K562 (cell line): ENCODE data around the gene TRMT112. TPM values are rescaled to one million over a fixed set of nuclear protein-coding genes. Genes with fewer than 3 reads are reported as not detected.
A peak's percentile ranks its signal among the peaks of the same experiment; 100 is the strongest.

Source experiments
- BACH1 ChIP-seq: fragments of 200-800 bp; sonication (Bioruptor generic); IDR thresholded peaks from 2 replicates; pipeline ENCODE4 v1.6.1; 2016; ENCODE audit warnings: missing genetic modification characterization, missing compliant biosample characterization
- FOS ChIP-seq: IDR thresholded peaks from 3 replicates; pipeline ENCODE4 v1.6.1; 2011; ENCODE audit not compliant: insufficient read length; ENCODE audit errors: extremely low read depth
- FOXA3 ChIP-seq, 2 experiments: fragments of 450-650 bp in 1 of 2; sonication (generic) in 1 of 2; formaldehyde crosslinking; IDR thresholded peaks in 1 of 2; conservative IDR thresholded peaks in 1 of 2; 2 replicates each; pipeline versions ENCODE4 v1.4.0 to v1.8.0; 2020 to 2022; ENCODE audit warnings: mild to moderate bottlenecking in 2 of 2, missing genetic modification reagents in 1 of 2
- HES1 ChIP-seq: fragments of 450-650 bp; IDR thresholded peaks from 2 replicates; pipeline ENCODE4 v1.6.1; 2016; ENCODE audit warnings: low read depth, mild to moderate bottlenecking, moderate library complexity
- JUND ChIP-seq, 2 experiments: IDR thresholded peaks; 2 replicates in 1 of 2; 3 replicates in 1 of 2; pipeline ENCODE4 v1.6.1; 2011; ENCODE audit warnings: borderline replicate concordance in 2 of 2, low read depth in 2 of 2, low read length in 2 of 2, improper control_type of control experiment in 1 of 2, missing biosample characterization in 1 of 2, missing genetic modification characterization in 1 of 2, missing genetic modification reagents in 1 of 2
- L3MBTL2 ChIP-seq: fragments of 450-650 bp; IDR thresholded peaks from 2 replicates; pipeline ENCODE4 v1.6.1; 2016; ENCODE audit warnings: mild to moderate bottlenecking, moderate library complexity
- MYC ChIP-seq, 2 experiments: fragments of 250-450 bp in 1 of 2; sonication (Bioruptor Pico) in 1 of 2; IDR thresholded peaks; 2 replicates each; pipeline versions ENCODE4 v1.5.1 to v1.6.1; 2012 to 2021; ENCODE audit warnings: low read depth in 2 of 2, borderline replicate concordance in 1 of 2, improper control_type of control experiment in 1 of 2, low read length in 1 of 2, mild to moderate bottlenecking in 1 of 2, moderate library complexity in 1 of 2
- NBN ChIP-seq: fragments of 450-650 bp; IDR thresholded peaks from 2 replicates; pipeline ENCODE4 v1.6.1; 2016; ENCODE audit warnings: low read depth, mild to moderate bottlenecking
- PHF21A ChIP-seq: fragments of 450-650 bp; IDR thresholded peaks from 2 replicates; pipeline ENCODE4 v1.6.1; 2017; ENCODE audit warnings: low read depth, borderline replicate concordance
- TFE3 ChIP-seq: fragments of 450-650 bp; formaldehyde crosslinking; IDR thresholded peaks from 2 replicates; pipeline ENCODE4 v1.4.0; 2020; ENCODE audit warnings: mild to moderate bottlenecking, mixed read lengths
- USF1 ChIP-seq: sonication (generic); formaldehyde crosslinking; IDR thresholded peaks from 2 replicates; pipeline ENCODE4 v1.9.0; 2022; ENCODE audit warnings: mild to moderate bottlenecking, missing genetic modification reagents
- ZBTB11 ChIP-seq, 3 experiments: fragments of 200-800 bp in 1 of 3; fragments of 250-450 bp in 1 of 3; fragments of 450-650 bp in 1 of 3; sonication (Bioruptor Pico) in 1 of 3; sonication (Bioruptor generic) in 1 of 3; formaldehyde crosslinking in 1 of 3; IDR thresholded peaks; 2 replicates each; pipeline versions ENCODE4 v1.6.1 to v1.8.0; 2016 to 2022; ENCODE audit warnings: mild to moderate bottlenecking in 2 of 3, missing genetic modification characterization in 2 of 3, missing compliant biosample characterization in 1 of 3, moderate library complexity in 1 of 3
- ZEB2 ChIP-seq: fragments of 450-650 bp; IDR thresholded peaks from 2 replicates; pipeline ENCODE4 v1.6.1; 2016
- ZNF23 ChIP-seq: fragments of 250-450 bp; sonication (Bioruptor Pico); IDR thresholded peaks from 2 replicates; pipeline ENCODE4 v1.4.0; 2020; ENCODE audit warnings: mild to moderate bottlenecking
- polyA plus RNA-seq, 8 experiments: library from polyadenylated mRNA; depleted of rRNA in 4 of 8; stranded (reverse) in 5 of 8; unstranded in 3 of 8; fragments of >200 nt; fragmentation: Nextera tagmentation in 2 of 8; fragmentation: Illumina TruSeq in 1 of 8; extraction: Ambion mirVana in 2 of 8; extraction: Trizol in 1 of 8; gene quantifications; 2 replicates each; pipeline versions ENCODE4 v1.2.1 to v1.2.3, GENCODE V29; 2011 to 2014; ENCODE audit warnings: inconsistent platforms in 1 of 8, missing spikeins in 1 of 8
- total RNA-seq, 7 experiments: library from RNA; depleted of rRNA in 6 of 7; stranded (reverse); fragments of >200 nt in 6 of 7; fragmentation: Illumina TruSeq in 2 of 7; extraction: Trizol in 2 of 7; gene quantifications; 2 replicates each; pipeline versions ENCODE4 v1.2.1 to v1.2.3, GENCODE V29; 2011 to 2021; ENCODE audit warnings: low replicate concordance in 1 of 7

Gene TRMT112
- total and polyA plus RNA-seq, 9 of the 15 experiments (the other 6 are each of a cell fraction or from before 2014, with no cell fraction given), result 162 to 444 (median 300) TPM

- TF ChIP-seq MYC (IDR thresholded peaks at IDR 0.05; ENCODE audit: low read depth, low read length) (peak; percentile 78), MYC (CRISPR knock-in tag; IDR thresholded peaks at IDR 0.05; ENCODE audit: borderline replicate concordance, low read depth) (no peak), NBN (peak; percentile 93), L3MBTL2 (peak; percentile 67; the same call in 1 of the 2 replicates), ZBTB11 (CRISPR knock-in tag; IDR thresholded peaks at IDR 0.05) (peak in 1 of 3 experiments; percentile 83; a peak in 2 of 6 replicates), USF1 (CRISPR knock-in tag) (peak; percentile 78), TFE3 (CRISPR knock-in tag) (no peak), PHF21A (no peak), HES1 (peak; percentile 84), ZEB2 (peak; percentile 98), FOS (peak; percentile 69), ZNF23 (CRISPR knock-in tag) (no peak; the same call in 1 of the 2 replicates), BACH1 (tag) (peak; percentile 88), FOXA3 (CRISPR knock-in tag; conservative IDR thresholded peaks at IDR 0.05 in 1 of 2, IDR thresholded peaks at IDR 0.05 in 1 of 2) (no peak), JUND (IDR thresholded peaks at IDR 0.05; ENCODE audit: borderline replicate concordance, low read depth, low read length) (peak; percentile 99), JUND (tag; IDR thresholded peaks at IDR 0.05; ENCODE audit: borderline replicate concordance, low read depth, low read length) (peak; percentile 98; the same call in 2 of the 3 replicates)
Measured at GRCh38 chr11:64334764-64335735, 17.7 kb upstream of the TRMT112 start (continued).
